ENCODE results near the gene RCCD1.

Gene RCCD1

DNA sequence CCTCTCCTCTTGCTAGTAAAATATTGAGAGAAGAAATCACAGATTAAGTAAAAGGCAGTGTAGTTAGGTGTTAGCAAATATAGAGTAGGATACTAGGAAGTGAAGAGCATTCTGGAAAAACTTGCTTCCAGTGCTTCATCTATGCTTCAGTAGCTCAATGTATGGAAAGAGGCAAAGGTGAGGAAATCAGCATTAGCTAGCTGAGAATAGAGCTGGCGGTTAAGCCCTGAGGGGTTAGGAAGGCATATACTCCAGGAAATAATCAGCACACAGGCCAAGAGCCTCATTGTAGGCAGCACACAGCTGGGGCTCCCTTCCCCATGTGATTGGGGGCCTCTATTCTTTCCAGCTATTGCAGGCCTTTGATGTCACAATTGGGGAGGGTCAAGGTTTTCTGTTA, 13.8 kb downstream of the RCCD1 start:
- Histone ChIP-seq H3K27ac (no peak overlapping the region), H3K36me3 (ENCODE audit: control insufficient read depth, insufficient read depth, low read length) (no peaks in the 10 kb centered on the region), H2AFZ (no peak overlapping the region), H3K27me3 (ENCODE audit: control insufficient read depth, insufficient read depth, low read length) (no peaks in the 10 kb centered on the region), H3K79me2 (no peaks in the 10 kb centered on the region), H3K4me1 (no peaks in the 10 kb centered on the region), H3K4me2 (ENCODE audit: low read length) (no peak overlapping the region), H3K9ac (no peak overlapping the region), H3K4me3 (ENCODE audit: low read depth, low read length) (no peak overlapping the region), H3K9me3 (ENCODE audit: control insufficient read depth, low read length) (no peaks in the 10 kb centered on the region)
- TF ChIP-seq, protein P1, sequence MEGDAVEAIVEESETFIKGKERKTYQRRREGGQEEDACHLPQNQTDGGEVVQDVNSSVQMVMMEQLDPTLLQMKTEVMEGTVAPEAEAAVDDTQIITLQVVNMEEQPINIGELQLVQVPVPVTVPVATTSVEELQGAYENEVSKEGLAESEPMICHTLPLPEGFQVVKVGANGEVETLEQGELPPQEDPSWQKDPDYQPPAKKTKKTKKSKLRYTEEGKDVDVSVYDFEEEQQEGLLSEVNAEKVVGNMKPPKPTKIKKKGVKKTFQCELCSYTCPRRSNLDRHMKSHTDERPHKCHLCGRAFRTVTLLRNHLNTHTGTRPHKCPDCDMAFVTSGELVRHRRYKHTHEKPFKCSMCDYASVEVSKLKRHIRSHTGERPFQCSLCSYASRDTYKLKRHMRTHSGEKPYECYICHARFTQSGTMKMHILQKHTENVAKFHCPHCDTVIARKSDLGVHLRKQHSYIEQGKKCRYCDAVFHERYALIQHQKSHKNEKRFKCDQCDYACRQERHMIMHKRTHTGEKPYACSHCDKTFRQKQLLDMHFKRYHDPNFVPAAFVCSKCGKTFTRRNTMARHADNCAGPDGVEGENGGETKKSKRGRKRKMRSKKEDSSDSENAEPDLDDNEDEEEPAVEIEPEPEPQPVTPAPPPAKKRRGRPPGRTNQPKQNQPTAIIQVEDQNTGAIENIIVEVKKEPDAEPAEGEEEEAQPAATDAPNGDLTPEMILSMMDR (IDR thresholded peaks at IDR 0.05) = no peak

DNA sequence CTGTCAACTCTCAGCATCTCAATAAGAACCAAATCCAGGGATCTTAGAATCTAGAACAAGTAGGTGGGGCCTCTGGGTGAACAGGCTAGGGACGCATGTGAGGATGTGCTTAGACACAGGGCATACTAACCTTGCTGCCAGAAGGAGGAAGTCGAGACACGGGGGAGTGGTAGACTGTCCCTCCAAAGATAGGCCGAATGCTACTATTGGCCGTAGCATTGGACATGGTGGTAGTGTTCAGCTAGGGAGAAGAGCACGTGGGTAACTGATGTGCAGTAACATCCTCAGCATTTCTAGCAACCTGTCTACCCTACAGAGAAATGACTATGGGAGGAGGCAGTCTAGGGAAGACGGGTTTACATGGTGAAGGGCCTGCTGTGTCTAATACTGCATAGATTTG, 15.6 kb downstream of the RCCD1 start:
- H3K27me3 ChIP-seq (ENCODE audit: control insufficient read depth, insufficient read depth, low read length) = no peaks in the 10 kb centered on the region
- no peak overlapping the region for H3K9ac ChIP-seq
- no peak overlapping the region for H3K27ac ChIP-seq
- no peaks in the 10 kb centered on the region for H3K4me1 ChIP-seq
- TF ChIP-seq, protein P1 (IDR thresholded peaks at IDR 0.05) = no peak
- H3K4me3 ChIP-seq (ENCODE audit: low read depth, low read length) = no peak overlapping the region
- H3K4me2 ChIP-seq (ENCODE audit: low read length) = no peak overlapping the region
- no peaks in the 10 kb centered on the region for H3K9me3 ChIP-seq (ENCODE audit: control insufficient read depth, low read length)
- H3K79me2 ChIP-seq = no peaks in the 10 kb centered on the region
- no peaks in the 10 kb centered on the region for H3K36me3 ChIP-seq (ENCODE audit: control insufficient read depth, insufficient read depth, low read length)
- H2AFZ ChIP-seq = no peak overlapping the region

DNA sequence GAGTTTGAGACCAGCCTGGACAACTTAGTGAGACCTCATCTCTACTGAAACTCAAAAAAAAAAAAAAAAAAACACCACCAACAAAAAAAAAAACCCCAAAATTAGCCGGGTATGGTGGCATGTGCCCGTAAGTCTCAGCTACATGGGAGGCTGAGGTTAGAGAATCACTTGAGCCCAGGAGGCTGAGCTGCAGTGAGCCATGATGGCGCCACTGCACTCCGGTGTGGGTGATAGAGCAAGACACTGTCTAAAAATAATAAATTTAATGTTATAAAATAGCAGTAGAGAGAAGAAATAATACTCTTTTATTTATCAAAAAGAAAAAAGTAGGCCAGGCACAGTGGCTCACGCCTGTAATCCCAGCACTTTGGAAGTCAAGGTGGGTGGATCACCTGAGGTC, 17.4 kb downstream of the RCCD1 start:
- H3K9ac ChIP-seq = no peak overlapping the region
- no peaks in the 10 kb centered on the region for H3K9me3 ChIP-seq (ENCODE audit: control insufficient read depth, low read length)
- no peaks in the 10 kb centered on the region for H3K79me2 ChIP-seq
- TF ChIP-seq, protein P1 (IDR thresholded peaks at IDR 0.05) = no peak
- H3K27me3 ChIP-seq (ENCODE audit: control insufficient read depth, insufficient read depth, low read length) = no peaks in the 10 kb centered on the region
- no peak overlapping the region for H3K4me3 ChIP-seq (ENCODE audit: low read depth, low read length)
- H3K27ac ChIP-seq = no peak overlapping the region
- no peak overlapping the region for H3K4me2 ChIP-seq (ENCODE audit: low read length)
- H2AFZ ChIP-seq = no peak overlapping the region
- no peaks in the 10 kb centered on the region for H3K36me3 ChIP-seq (ENCODE audit: control insufficient read depth, insufficient read depth, low read length)
- no peaks in the 10 kb centered on the region for H3K4me1 ChIP-seq

DNA sequence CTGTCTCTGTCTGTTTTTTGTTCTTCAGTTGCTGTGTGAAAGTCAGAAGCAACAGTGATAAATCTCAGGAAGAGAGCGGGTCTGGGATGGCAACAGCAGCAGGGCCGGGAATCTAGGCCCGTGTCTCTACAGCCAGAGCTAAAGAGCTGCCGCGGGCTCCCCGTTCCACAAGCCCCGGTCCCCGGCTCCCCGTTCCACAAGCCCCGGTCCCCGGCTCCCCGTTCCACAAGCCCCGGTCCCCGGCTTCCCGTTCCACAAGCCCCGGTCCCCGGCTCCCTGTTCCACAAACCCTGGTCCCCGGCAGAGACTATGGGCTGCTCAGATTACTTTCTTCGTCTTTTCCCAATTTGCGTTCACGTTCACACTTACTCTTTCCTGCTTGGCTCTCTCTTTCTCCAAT, 19.5 kb downstream of the RCCD1 start:
- TF ChIP-seq, protein P1 (IDR thresholded peaks at IDR 0.05) = no peak

DNA sequence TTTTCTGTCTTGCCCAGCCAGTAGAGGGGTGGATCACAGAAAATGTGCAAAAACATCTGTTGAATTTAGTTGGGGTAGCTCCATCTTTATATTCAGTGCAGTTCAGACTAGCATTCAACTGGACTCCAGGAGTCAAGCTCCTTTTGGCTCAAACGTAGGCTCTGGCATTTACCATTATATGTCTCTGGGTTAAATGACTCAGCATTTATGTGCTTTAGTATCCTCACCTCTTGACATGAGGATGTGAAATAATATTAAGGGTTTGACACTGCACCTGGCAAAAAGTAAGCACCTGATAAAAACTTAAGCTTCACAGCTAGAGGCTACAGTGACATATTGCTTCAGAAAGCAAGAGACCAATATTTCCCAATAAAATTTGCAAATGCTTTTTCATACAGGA, 24.9 kb downstream of the RCCD1 start:
- Histone ChIP-seq H3K4me1 (no peaks in the 10 kb centered on the region), H3K27ac (no peak overlapping the region), H3K4me3 (ENCODE audit: low read depth, low read length) (no peak overlapping the region), H3K36me3 (ENCODE audit: control insufficient read depth, insufficient read depth, low read length) (no peaks in the 10 kb centered on the region), H3K9ac (no peak overlapping the region), H3K9me3 (ENCODE audit: control insufficient read depth, low read length) (no peaks in the 10 kb centered on the region), H3K27me3 (ENCODE audit: control insufficient read depth, insufficient read depth, low read length) (no peaks in the 10 kb centered on the region), H3K79me2 (no peaks in the 10 kb centered on the region), H2AFZ (no peak overlapping the region), H3K4me2 (ENCODE audit: low read length) (no peak overlapping the region)
- TF ChIP-seq, protein P1 (IDR thresholded peaks at IDR 0.05) = no peak

More for the DNA sequence above, 19.5 kb downstream of the RCCD1 start:
- Histone ChIP-seq H3K27ac (no peak overlapping the region), H3K79me2 (no peaks in the 10 kb centered on the region), H3K9me3 (ENCODE audit: control insufficient read depth, low read length) (no peaks in the 10 kb centered on the region), H3K27me3 (ENCODE audit: control insufficient read depth, insufficient read depth, low read length) (no peaks in the 10 kb centered on the region), H3K36me3 (ENCODE audit: control insufficient read depth, insufficient read depth, low read length) (no peaks in the 10 kb centered on the region), H3K4me1 (no peaks in the 10 kb centered on the region), H2AFZ (no peak overlapping the region), H3K9ac (no peak overlapping the region), H3K4me3 (ENCODE audit: low read depth, low read length) (no peak overlapping the region), H3K4me2 (ENCODE audit: low read length) (no peak overlapping the region)

All from parathyroid adenoma (tissue), 2 donors.